A549 (cell line): Measurements from ENCODE around the gene AP3D1. TPM values are rescaled to one million over a fixed set of nuclear protein-coding genes. Genes with fewer than 3 reads are reported as not detected.

Experiments used
- ATAC-seq, 2 experiments: fragments of 200-7000 bp in 1 of 2; fragments of >200 bp in 1 of 2; cut with Nextera tagmentation in 1 of 2; cut with Tn5 transposase in 1 of 2; 3 replicates each; pipeline versions ENCODE4 v1.8.0 to v1.9.1; 2018 to 2020; ENCODE audit warnings: mild to moderate bottlenecking in 1 of 2, moderate library complexity in 1 of 2
- CTCF ChIA-PET: fragments of 300-600 bp; sonication (Branson Sonifier 250); formaldehyde crosslinking; extraction: SDS; loops from one replicate; lab custom pipeline; 2021; ENCODE audit warnings: antibody characterized with exemption, inconsistent platforms; lab: Yijun Ruan, JAX
- POLR2A ChIA-PET: fragments of 350-600 bp; formaldehyde crosslinking; extraction: SDS; loops from one replicate; lab custom pipeline; 2021; ENCODE audit warnings: antibody characterized with exemption, inconsistent platforms; lab: Yijun Ruan, JAX
- DNase-seq, 2 experiments: peaks; one replicate each; pipeline versions ENCODE4 v3.0.0 to v3.0.0-alpha.2; 2011 to 2016; ENCODE audit warnings: low read depth in 1 of 2, low spot score in 1 of 2
- FAIRE-seq: peaks from 2 replicates; lab custom pipeline; 2011; peaks lifted over from hg19 to GRCh38; lab: Jason Lieb, UNC
- H3K27ac ChIP-seq, 2 experiments: fragments of >200 bp; sonication (Bioruptor Twin); formaldehyde crosslinking; 3 replicates each; pipeline ENCODE4 v1.5.1; 2016 to 2017
- H3K4me1 ChIP-seq: fragments of >200 bp; sonication (Bioruptor Twin); formaldehyde crosslinking; 3 replicates; pipeline ENCODE4 v1.6.1; 2016
- H3K4me2 ChIP-seq: fragments of >200 bp; sonication (Bioruptor Twin); formaldehyde crosslinking; 3 replicates; pipeline ENCODE4 v1.6.1; 2016
- H3K4me3 ChIP-seq: fragments of >200 bp; sonication (Bioruptor Twin); formaldehyde crosslinking; 3 replicates; pipeline ENCODE4 v1.5.1; 2016
- H3K9me3 ChIP-seq: fragments of >200 bp; sonication (Bioruptor Twin); formaldehyde crosslinking; 3 replicates; pipeline ENCODE4 v1.6.1; 2016
- BHLHE40 ChIP-seq: IDR thresholded peaks from 2 replicates; pipeline ENCODE4 v1.6.1; 2012; ENCODE audit warnings: low read depth, low read length, inconsistent platforms
- CBX2 ChIP-seq: fragments of 200-600 bp; sonication (generic); IDR thresholded peaks from 2 replicates; pipeline ENCODE4 v1.6.1; 2016; ENCODE audit warnings: low read depth, mild to moderate bottlenecking, borderline replicate concordance
- EHF ChIP-seq: fragments of 250-450 bp; sonication (Bioruptor Pico); IDR thresholded peaks from 2 replicates; pipeline ENCODE4 v1.5.0; 2020; ENCODE audit warnings: mild to moderate bottlenecking
- EP300 ChIP-seq, 2 experiments: fragments of >200 bp; sonication (Bioruptor Twin); formaldehyde crosslinking; IDR thresholded peaks; 2 replicates in 1 of 2; 3 replicates in 1 of 2; pipeline ENCODE4 v1.6.1; 2016 to 2017
- GATA3 ChIP-seq: IDR thresholded peaks from 2 replicates; pipeline ENCODE4 v1.6.1; 2012; ENCODE audit warnings: borderline replicate concordance
- HDAC2 ChIP-seq: fragments of 200-600 bp; sonication (generic); IDR thresholded peaks from 2 replicates; pipeline ENCODE4 v1.6.1; 2016
- HOXB5 ChIP-seq: fragments of 250-450 bp; sonication (Bioruptor Pico); IDR thresholded peaks from 2 replicates; pipeline ENCODE4 v1.5.0; 2020; ENCODE audit warnings: mild to moderate bottlenecking, moderate library complexity
- MAZ ChIP-seq: fragments of 150-350 bp; IDR thresholded peaks from 2 replicates; pipeline ENCODE4 v1.6.1; 2014; ENCODE audit warnings: antibody characterized with exemption, low read depth, low read length, borderline replicate concordance
- MYC ChIP-seq: IDR thresholded peaks from 2 replicates; pipeline ENCODE4 v1.6.1; 2012; ENCODE audit warnings: mild to moderate bottlenecking, inconsistent platforms, low read length, improper control_type of control experiment, borderline replicate concordance
- NFE2L2 ChIP-seq: fragments of 150-350 bp; conservative IDR thresholded peaks from 2 replicates; pipeline ENCODE4 v1.6.1; 2014; ENCODE audit warnings: low read length
- NPAS2 ChIP-seq: fragments of 250-450 bp; sonication (Bioruptor Pico); IDR thresholded peaks from 2 replicates; pipeline ENCODE4 v1.8.0; 2022; ENCODE audit warnings: mild to moderate bottlenecking, moderate library complexity, borderline replicate concordance
- NR3C1 ChIP-seq: fragments of >200 bp; sonication (Bioruptor Twin); formaldehyde crosslinking; IDR thresholded peaks from 3 replicates; pipeline ENCODE4 v1.6.1; 2017
- PBX3 ChIP-seq: IDR thresholded peaks from 2 replicates; pipeline ENCODE4 v1.6.1; 2012
- PHF8 ChIP-seq: fragments of 200-600 bp; sonication (generic); IDR thresholded peaks from 2 replicates; pipeline ENCODE4 v1.6.1; 2016; ENCODE audit warnings: low read depth, mild to moderate bottlenecking, antibody characterized with exemption, moderate library complexity, borderline replicate concordance
- POLR2A ChIP-seq: IDR thresholded peaks from 2 replicates; pipeline ENCODE4 v1.6.1; 2012; ENCODE audit warnings: mild to moderate bottlenecking, low read length
- RCOR1 ChIP-seq: fragments of 150-350 bp; IDR thresholded peaks from 2 replicates; pipeline ENCODE4 v1.6.1; 2014; ENCODE audit warnings: antibody characterized with exemption, low read length, low read depth
- REST ChIP-seq: fragments of 200-600 bp; sonication (generic); IDR thresholded peaks from 2 replicates; pipeline ENCODE4 v1.6.1; 2016; ENCODE audit warnings: antibody characterized with exemption, mild to moderate bottlenecking, moderate library complexity
- RFX5 ChIP-seq: fragments of 450-650 bp; IDR thresholded peaks from 2 replicates; pipeline ENCODE4 v1.7.1; 2014; ENCODE audit warnings: antibody characterized with exemption, mild to moderate bottlenecking, moderate library complexity
- RNF2 ChIP-seq: fragments of 200-600 bp; sonication (generic); IDR thresholded peaks from 2 replicates; pipeline ENCODE4 v1.6.1; 2016; ENCODE audit warnings: low read depth, mild to moderate bottlenecking, antibody characterized with exemption, moderate library complexity, borderline replicate concordance
- SMC3 ChIP-seq: fragments of >200 bp; sonication (Bioruptor Twin); formaldehyde crosslinking; IDR thresholded peaks from 3 replicates; pipeline ENCODE4 v1.6.1; 2018; ENCODE audit warnings: inconsistent platforms
- SREBF2 ChIP-seq: fragments of 450-650 bp; IDR thresholded peaks from 2 replicates; pipeline ENCODE4 v1.6.1; 2014; ENCODE audit warnings: mild to moderate bottlenecking, moderate library complexity
- ZC3H11A ChIP-seq: fragments of 450-650 bp; IDR thresholded peaks from 2 replicates; pipeline ENCODE4 v1.6.1; 2014; ENCODE audit warnings: antibody characterized with exemption, mild to moderate bottlenecking
- ZFP36 ChIP-seq: fragments of 450-650 bp; IDR thresholded peaks from 2 replicates; pipeline ENCODE4 v1.6.1; 2014; ENCODE audit warnings: borderline replicate concordance; ENCODE audit not compliant: partially characterized antibody
- ZNF302 ChIP-seq: fragments of 250-450 bp; sonication (Bioruptor Pico); IDR thresholded peaks from 2 replicates; pipeline ENCODE4 v1.9.0; 2021; ENCODE audit warnings: inconsistent platforms, mild to moderate bottlenecking, moderate library complexity
- WGBS: methylation state at CpG from one replicate; pipeline ENCODE4 v1.1.6; 2017; ENCODE audit errors: missing lambda C conversion rate; 5-methylcytosine and 5-hydroxymethylcytosine counted together
- polyA plus RNA-seq, 4 experiments: library from polyadenylated mRNA; depleted of rRNA in 3 of 4; stranded (reverse); fragments of >200 nt; fragmentation: RNase III in 1 of 4; extraction: RNeasy Plus Mini Kit Qiagen cat#74134 plus additional on column Dnase treatment in 1 of 4; gene quantifications; 2 replicates in 3 of 4; 3 replicates in 1 of 4; pipeline ENCODE4 v1.2.3, GENCODE V29; 2011 to 2017
- TF ChIP-seq, protein P1 (sequence below): fragments of 450-650 bp; IDR thresholded peaks from 2 replicates; pipeline ENCODE4 v1.6.1; 2014; ENCODE audit warnings: antibody characterized with exemption

AP3D1 gene
- polyA plus RNA-seq, 2 of the 4 experiments (the other 2 are of a cell fraction) = 44.4 to 66.9 TPM

GRCh38 chr19:2080336-2080988, 70.9 kb downstream of the AP3D1 start:
- no peak for ATAC-seq
- Histone ChIP-seq H3K27ac (no peak overlapping the region), H3K4me2 (no peak overlapping the region), H3K4me1 (no peaks in the 10 kb centered on the region), H3K9me3 (no peaks in the 10 kb centered on the region), H3K4me3 (no peak overlapping the region)
- FAIRE-seq = no peak
- TF ChIP-seq CBX2 (no peak), NFE2L2 (no peak), POLR2A (no peak), PBX3 (no peak), NPAS2 (CRISPR knock-in tag) (no peak), SMC3 (no peak), ZC3H11A (no peak), GATA3 (no peak), PHF8 (no peak), MAZ (no peak), RFX5 (no peak)
- DNase-seq = no peak
- ChIA-PET CTCF (interaction anchor here (1.3 to 1.9 kb wide), 2 partner anchors 11 to 15 kb away, joined by 4 read pairs; no protein-coding TSS in a partner anchor), POLR2A (no interaction called here)
- 89% methylated on average over 23 of the region's 23 CpGs for WGBS

DNA sequence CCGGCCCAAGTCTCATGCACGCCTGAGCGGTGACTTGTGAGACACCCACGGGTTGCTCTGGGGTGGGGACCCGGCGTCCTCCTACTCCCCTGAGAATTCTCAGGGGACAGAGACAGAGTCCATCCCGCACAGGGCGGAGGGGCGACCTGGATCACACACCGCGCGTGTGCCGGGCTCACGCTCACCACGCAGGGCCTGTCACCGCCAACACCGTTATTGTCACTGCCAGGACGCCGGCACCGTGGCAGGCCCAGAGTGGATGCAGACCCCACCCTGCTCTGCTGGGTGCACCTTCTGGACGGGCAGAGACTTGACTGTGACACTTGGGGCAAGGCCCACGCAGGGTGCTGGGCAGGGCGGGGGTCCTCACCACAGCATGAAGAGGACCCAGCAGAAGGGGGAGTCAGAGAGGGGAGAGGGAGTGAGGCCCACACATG, 71.5 kb downstream of the AP3D1 start:
- ATAC-seq (no peak), DNase-seq (no peak), FAIRE-seq (no peak)
- Histone ChIP-seq H3K27ac (no peak overlapping the region), H3K9me3 (no peaks in the 10 kb centered on the region), H3K4me3 (no peak overlapping the region), H3K4me1 (no peaks in the 10 kb centered on the region), H3K4me2 (no peak overlapping the region)
- ChIA-PET CTCF (interaction anchor here (1.9 kb wide), 1 partner anchor 15 kb away, joined by 4 read pairs; no protein-coding TSS in a partner anchor), POLR2A (no interaction called here)
- TF ChIP-seq MYC (no peak), SREBF2 (no peak), EHF (CRISPR knock-in tag) (no peak), RFX5 (no peak), BHLHE40 (no peak)
- 97% methylated on average over 6 of the region's 23 CpGs for WGBS

DNA sequence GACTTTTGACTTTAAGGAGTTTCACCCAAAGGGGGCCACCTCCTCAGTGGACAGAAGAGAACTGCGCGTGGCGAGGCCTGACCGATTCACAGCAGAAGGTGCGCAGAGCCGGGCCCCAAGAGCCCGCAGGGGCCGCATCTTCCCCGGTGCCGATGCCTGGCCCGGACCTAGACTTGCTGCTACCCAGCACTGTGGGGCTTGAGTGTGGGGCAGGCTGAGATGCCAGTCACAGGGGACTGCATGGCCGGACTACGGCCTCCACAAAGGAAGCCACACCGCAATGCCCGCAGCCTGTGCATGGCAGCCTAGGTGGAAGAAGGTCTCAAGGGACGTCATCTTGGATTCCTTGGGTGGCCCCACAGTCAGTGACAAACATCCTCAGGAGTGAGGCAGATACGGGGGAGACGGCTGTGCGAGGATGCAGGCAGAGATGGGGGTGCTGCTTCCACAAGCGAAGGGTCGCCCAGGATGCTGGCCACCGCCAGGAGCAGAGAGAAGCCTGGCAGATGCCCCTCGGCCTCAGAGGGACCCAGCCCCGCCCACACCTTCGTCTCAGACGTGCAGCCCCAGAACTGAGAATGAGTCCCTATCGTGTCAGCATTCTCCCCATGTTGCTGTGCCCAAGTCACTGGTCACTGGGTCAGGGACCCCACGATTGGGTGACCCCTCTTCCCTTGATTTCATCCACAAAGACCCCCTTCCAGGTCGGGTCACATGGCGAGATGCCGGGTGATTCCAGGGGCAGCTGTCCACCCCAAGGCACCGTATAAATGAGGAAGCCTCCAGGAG, 72.1 kb downstream of the AP3D1 start:
- ChIA-PET POLR2A (no interaction called here), CTCF (interaction anchor here (1.8 to 1.9 kb wide), 2 partner anchors 9 to 16 kb away, joined by 4 to 9 read pairs; no protein-coding TSS in a partner anchor)
- no peak overlapping the region for H3K4me2 ChIP-seq
- WGBS = 93% methylated on average over 12 of the region's 32 CpGs
- H3K9me3 ChIP-seq = no peaks in the 10 kb centered on the region
- H3K27ac ChIP-seq = no peak overlapping the region
- no peak for FAIRE-seq
- no peak for DNase-seq
- no peaks in the 10 kb centered on the region for H3K4me1 ChIP-seq
- no peak; a peak in 1 of 6 replicates for ATAC-seq
- no peak overlapping the region for H3K4me3 ChIP-seq
- TF ChIP-seq PBX3 (no peak), ZNF302 (CRISPR knock-in tag) (no peak), NR3C1 (no peak), HDAC2 (no peak), RCOR1 (no peak), REST (no peak), ZFP36 (no peak), RNF2 (no peak), EP300 (IDR thresholded peaks at IDR 0.05) (no peak), HOXB5 (CRISPR knock-in tag) (no peak), PHF8 (no peak), BHLHE40 (no peak), GATA3 (no peak)
- TF ChIP-seq, protein P1, sequence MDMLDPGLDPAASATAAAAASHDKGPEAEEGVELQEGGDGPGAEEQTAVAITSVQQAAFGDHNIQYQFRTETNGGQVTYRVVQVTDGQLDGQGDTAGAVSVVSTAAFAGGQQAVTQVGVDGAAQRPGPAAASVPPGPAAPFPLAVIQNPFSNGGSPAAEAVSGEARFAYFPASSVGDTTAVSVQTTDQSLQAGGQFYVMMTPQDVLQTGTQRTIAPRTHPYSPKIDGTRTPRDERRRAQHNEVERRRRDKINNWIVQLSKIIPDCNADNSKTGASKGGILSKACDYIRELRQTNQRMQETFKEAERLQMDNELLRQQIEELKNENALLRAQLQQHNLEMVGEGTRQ = no peak
